Limb (tissue), 2 donors: ENCODE measurements around the gene CD200R1L.
"Not testable (repeated sequence)": the region's sequence is repeated elsewhere in the genome, so short reads cannot be mapped to it uniquely, and the experiment has no call there.

Experiments
- DNase-seq, 2 donors: peaks; one replicate each; pipeline ENCODE4 v3.0.0-alpha.2; 2016; ENCODE audit errors: extremely low spot score in 2 of 2

CD200R1L gene, protein sequence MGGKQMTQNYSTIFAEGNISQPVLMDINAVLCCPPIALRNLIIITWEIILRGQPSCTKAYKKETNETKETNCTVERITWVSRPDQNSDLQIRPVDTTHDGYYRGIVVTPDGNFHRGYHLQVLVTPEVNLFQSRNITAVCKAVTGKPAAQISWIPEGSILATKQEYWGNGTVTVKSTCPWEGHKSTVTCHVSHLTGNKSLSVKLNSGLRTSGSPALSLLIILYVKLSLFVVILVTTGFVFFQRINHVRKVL

GRCh38 chr3:112846764-112847163 lies at the start of gene CD200R1L:
Gene CD200R1L, minus strand, starts transcription at chr3:112846864. Its CDS starts 17,497 bp downstream, at chr3:112829367.
- no peak for DNase-seq

DNA sequence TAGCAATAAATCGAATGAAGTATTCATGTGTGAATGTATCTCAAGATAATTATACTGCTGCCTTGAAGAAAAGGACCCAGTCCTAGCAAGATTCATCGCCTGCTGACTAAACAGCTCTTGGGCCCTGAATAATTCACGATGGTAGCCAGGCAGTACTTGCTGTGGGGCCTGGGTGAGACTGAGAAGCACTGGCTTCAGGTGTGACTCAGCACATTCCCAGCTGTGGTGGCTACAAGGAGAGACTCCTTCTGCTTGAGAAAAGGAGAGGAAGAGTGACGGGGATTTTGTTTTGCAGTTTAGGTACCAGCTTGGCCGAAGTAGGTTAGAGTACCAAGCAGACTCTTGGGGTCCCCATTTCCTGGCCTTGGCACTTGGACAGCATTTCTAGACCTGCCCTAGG lies 47.6 kb upstream of the CD200R1L start:
- no peak for DNase-seq

- no peak for DNase-seq
Measured at GRCh38 chr3:112889357-112889756, 42.7 kb upstream of the CD200R1L start.

GRCh38 chr3:112888381-112889085 lies 41.9 kb upstream of the CD200R1L start:
- DNase-seq, result no peak

DNA sequence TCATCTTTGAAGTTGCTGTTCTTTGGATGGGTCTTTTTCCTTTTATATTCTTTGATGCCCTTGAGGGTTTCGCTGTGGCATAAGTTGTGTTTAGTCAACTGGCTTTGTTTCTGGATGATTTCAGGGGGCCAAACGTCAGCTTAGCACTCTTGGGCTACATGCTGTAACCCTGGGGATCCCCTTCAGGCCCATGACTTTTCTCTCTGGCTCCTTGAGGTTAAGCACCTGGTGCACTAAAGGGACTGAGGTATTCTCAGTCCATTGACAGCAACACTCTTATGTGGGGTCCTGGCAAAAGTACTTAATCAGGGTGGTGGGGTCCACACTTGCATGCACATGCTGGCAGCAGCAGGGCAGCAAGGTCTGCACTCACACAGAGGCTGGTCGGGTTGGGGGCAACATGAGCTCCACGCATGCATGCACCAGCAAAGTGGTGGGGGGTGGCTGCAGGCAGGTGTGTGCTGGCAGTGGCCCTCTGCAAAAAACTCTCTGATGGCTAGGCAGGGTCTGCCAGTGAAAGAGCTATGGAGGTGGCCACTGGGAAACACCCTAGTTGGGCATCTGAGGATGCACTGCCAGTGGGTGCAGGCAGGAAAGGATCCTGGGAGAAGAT lies 38.1 kb upstream of the CD200R1L start:
- DNase-seq, result no peak

DNA sequence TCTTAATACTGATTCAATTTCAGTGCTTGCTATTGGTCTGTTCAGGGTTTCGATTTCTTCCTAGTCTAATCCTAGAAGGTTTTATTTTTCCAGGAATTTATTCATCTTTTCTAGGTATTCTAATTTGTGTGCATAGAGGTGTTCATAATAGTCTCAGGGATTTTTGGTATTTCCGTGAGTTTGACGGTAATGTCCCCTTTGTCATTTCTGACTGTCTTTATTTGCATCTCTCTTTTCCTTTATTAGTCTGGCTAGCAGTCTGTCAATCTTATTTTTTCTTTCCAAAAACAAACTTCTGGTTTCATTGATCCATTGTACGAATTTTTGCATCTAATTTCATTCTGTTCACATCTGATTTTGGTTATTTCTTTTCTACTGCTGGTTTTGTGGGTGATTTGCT lies 35.2 kb upstream of the CD200R1L start:
- DNase-seq, result no peak

DNA sequence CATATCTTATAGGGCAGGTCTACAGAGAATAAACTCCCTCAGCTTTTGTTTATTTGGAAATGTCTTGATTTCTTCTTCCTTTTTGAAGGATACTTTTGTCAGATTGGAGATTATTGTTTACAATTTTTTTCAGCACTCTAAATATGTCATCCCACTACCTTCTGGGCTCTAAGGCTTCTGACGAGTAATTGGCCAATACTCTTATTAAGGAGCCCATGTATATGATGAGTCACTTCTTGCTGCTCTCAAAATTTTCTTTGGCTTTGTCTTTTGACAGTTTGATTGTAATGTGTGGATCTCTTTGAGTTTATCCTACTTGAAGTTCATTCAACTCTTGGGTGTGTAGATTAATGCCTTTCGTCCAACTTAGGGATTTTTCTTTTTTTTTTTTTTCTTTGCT lies 28.9 kb upstream of the CD200R1L start:
- DNase-seq, result no peak

DNA sequence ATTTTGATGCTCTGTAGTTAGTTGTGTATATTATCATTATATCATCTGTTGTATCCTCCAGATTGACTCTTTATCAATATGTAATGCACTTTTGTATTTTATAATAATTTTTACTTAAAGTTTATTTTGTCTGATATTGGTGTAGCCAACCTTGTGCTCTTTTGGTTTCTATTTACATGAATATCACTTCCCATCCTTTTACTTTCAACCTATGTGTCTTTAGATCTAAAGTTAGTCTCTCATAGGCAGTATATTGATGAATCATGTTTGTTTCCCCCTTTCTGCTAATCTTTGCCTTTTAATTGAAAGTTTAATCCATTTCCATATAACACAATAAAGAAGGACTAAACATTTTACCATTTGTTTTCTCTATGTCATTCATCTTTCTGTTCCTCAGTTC lies 28.1 kb upstream of the CD200R1L start:
- DNase-seq, result no peak

- no peak for DNase-seq
Measured at GRCh38 chr3:112873632-112874031, 27.0 kb upstream of the CD200R1L start.

- DNase-seq, result no peak
Measured at GRCh38 chr3:112871735-112872134, 25.1 kb upstream of the CD200R1L start.

DNA sequence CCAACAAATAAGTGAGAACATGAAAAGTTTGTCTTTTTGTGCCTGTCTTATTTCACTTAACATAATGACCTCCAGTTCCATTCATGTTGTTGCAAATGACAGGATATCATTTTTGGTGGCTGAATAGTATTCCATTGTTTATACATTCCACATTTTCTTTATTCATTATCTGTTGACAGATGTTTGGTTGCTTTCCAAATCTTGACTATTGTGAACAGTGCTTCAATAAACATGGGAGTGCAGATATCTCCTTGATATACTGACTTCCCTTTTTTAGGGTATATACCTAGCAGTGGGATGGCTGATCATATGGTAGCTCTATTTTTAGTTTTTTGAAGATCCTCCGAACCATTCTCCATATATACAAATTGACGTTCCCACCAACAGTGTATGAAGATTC lies 19.1 kb upstream of the CD200R1L start:
- no peak for DNase-seq

DNA sequence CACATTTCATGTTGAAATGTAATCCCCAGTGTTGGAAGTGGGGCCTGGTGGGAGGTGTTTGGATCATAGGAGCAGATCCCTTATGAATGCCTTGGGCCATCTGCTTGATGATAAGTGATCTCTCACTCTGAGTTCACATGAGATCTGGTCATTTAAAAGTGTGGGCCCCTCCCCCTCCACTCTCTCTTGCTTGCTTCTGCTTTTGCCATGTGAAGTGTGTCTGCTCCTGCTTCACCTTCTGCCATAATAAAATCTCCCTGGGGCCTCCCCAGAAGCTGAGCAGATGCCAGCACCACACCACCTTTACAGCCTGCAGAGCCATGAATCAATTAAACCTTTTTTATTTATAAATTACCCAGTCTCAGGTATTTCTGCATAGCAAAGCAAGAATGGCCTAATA lies 14.2 kb upstream of the CD200R1L start:
- no peak for DNase-seq

GRCh38 chr3:112858410-112859069 lies 11.9 kb upstream of the CD200R1L start:
- DNase-seq, result no peak

DNA sequence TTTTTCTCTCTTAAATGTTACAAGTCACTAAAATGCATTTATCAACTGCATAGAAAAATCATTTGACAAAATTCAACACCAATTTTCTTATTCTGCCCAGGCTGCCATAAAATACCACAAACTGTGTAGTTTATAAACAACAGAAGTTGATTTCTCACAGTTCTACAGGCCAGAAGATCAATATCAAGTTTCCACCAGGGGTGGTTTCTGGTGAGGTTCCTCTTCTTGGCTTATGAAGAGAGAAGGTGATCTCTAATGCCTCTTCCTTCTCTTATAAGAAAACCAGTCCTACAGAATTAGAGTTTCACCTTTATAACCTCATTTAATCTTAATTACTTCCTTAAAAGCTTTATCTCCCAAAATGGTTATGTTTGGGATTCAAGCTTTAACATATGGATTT lies 10.9 kb upstream of the CD200R1L start:
- DNase-seq, result no peak

DNA sequence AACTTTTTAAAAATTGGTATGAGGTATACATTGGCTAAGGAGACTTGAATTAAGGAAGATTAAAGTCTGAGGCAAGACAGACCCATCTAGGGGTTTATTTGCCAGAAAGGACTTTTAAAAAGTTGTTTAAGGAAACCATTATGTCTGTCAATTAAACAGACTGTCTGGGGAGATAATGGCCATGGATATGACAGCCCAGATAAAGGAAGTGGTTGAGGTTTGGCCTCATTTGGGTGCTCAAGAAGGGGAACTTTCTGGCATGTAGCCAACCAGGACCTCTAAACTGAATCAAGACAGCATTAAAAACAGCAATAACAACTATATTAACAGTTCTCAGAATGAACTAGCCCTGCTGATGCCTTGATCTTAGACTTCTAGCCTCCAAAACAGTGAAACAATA lies 9.9 kb upstream of the CD200R1L start:
- DNase-seq, result no peak

GRCh38 chr3:112855883-112856282 lies 9.2 kb upstream of the CD200R1L start:
- DNase-seq, result no peak

- not testable (repeated sequence) for DNase-seq
Measured at GRCh38 chr3:112855074-112855473, 8.4 kb upstream of the CD200R1L start.

DNA sequence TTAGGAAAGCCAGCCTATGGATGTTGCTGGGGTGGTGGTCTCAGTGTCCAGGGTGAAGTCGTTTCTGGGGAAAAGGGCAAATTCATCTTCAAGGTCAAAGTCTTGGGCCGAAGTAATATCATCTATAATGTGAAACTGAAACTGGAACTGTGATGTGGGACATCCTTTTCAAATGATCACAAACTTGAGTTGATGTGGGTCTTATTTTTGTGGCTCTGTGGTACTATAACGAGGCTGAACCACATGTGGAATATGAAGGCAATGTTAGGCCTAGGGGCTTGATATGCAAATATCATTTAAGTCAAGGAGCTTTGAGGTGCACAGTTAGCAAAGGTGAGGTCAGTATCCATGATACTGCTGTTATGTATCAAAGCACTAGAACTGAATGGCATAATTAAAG lies 1.5 kb upstream of the CD200R1L start:
- no peak for DNase-seq

DNA sequence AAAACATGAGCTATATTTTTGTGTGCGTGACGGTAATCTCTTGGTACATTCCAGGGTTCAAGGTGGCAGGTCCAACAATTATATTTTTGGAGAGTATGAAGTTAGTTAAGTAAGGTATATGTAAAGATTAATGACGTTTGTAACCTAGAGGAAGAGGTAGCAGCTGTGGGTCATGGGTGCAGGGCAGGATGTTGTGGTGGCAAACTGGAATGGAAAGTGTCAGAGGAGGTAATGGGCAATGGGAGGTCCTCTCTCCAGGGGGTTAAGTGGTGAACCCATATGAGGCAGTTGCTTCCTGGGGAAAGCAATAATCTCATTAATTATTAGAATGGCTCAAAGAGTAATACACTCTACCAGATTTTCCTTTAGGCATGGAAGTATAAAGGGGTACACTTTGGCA lies 1.0 kb upstream of the CD200R1L start:
- no peak for DNase-seq

GRCh38 chr3:112845772-112846171 lies 892 bp downstream of the CD200R1L start:
- no peak for DNase-seq

DNA sequence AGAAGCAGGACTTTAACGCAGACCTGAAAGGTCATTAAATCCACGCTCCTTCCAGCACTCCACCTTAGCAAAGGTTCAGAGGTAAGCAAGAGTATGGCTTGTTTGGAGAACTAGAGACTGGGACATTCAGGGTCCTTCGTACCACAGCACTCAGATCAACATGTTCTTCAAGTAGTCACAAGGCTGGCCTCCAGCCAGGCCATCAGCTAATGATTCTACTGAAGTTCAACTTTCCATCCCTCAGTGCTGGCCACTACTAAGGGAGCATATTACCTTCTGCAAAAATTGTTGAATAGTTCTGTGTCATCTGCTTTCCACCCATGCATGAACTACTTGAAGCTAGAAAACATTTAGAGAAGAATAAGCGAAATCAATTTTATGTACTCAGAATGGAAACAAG lies 17.6 kb downstream of the CD200R1L start:
- DNase-seq, result no peak
